Nephron (organoid): ENCODE results near the gene ADGB.

Experiments
- H3K27ac Mint-ChIP-seq, 3 experiments: 2 replicates each; pipeline ENCODE4 v1.8.0; 2020; ENCODE audit warnings: mixed read lengths in 3 of 3, mild to moderate bottlenecking in 2 of 3, moderate library complexity in 1 of 3
- H3K27me3 Mint-ChIP-seq: 2 replicates; pipeline ENCODE4 v1.8.0; 2021; ENCODE audit warnings: low read depth, mild to moderate bottlenecking, moderate library complexity, mixed read lengths
- H3K36me3 Mint-ChIP-seq: 2 replicates; pipeline ENCODE4 v1.8.0; 2020; ENCODE audit warnings: low read depth, mixed read lengths
- H3K4me1 Mint-ChIP-seq: 2 replicates; pipeline ENCODE4 v1.8.0; 2020; ENCODE audit warnings: mixed read lengths
- H3K4me3 Mint-ChIP-seq, 3 experiments: 2 replicates each; pipeline ENCODE4 v1.8.0; 2020; ENCODE audit warnings: mild to moderate bottlenecking in 3 of 3, mixed read lengths in 3 of 3, moderate library complexity in 2 of 3
- H3K9me3 Mint-ChIP-seq: 2 replicates; pipeline ENCODE4 v1.8.0; 2020; ENCODE audit warnings: mixed read lengths
- CTCF ChIP-seq, 3 experiments: fragments of 200-600 bp; sonication (generic); IDR thresholded peaks; one replicate each; pipeline ENCODE4 v1.5.0; 2021; ENCODE audit warnings: antibody characterized with exemption in 3 of 3; ENCODE audit not compliant: unreplicated experiment in 3 of 3

The ADGB gene

GRCh38 chr6:146719387-146719786 lies 120.6 kb downstream of the ADGB start:
- TF ChIP-seq CTCF (IDR thresholded peaks at IDR 0.05; ENCODE audit: unreplicated experiment in 3 of 3): no peak
- H3K4me3 Mint-ChIP-seq: no peak overlapping the region
- no peak overlapping the region for H3K27ac Mint-ChIP-seq
- H3K4me1 Mint-ChIP-seq: no peaks in the 10 kb centered on the region
- no peaks in the 10 kb centered on the region for H3K36me3 Mint-ChIP-seq
- no peaks in the 10 kb centered on the region for H3K9me3 Mint-ChIP-seq
- no peaks in the 10 kb centered on the region for H3K27me3 Mint-ChIP-seq

- no peaks in the 10 kb centered on the region for H3K36me3 Mint-ChIP-seq
- no peaks in the 10 kb centered on the region for H3K4me1 Mint-ChIP-seq
- no peak for TF ChIP-seq CTCF (IDR thresholded peaks at IDR 0.05; ENCODE audit: unreplicated experiment in 3 of 3)
- H3K9me3 Mint-ChIP-seq: no peaks in the 10 kb centered on the region
- H3K27ac Mint-ChIP-seq: no peak overlapping the region
- no peaks in the 10 kb centered on the region for H3K27me3 Mint-ChIP-seq
- no peak overlapping the region for H3K4me3 Mint-ChIP-seq
These were observed 140.9 kb downstream of the ADGB start for GRCh38 chr6:146739696-146740095.

GRCh38 chr6:146741609-146742008 lies 142.8 kb downstream of the ADGB start:
- no peaks in the 10 kb centered on the region for H3K4me1 Mint-ChIP-seq
- H3K27me3 Mint-ChIP-seq: no peaks in the 10 kb centered on the region
- no peak overlapping the region for H3K27ac Mint-ChIP-seq
- H3K4me3 Mint-ChIP-seq: no peak overlapping the region
- H3K9me3 Mint-ChIP-seq: no peaks in the 10 kb centered on the region
- no peaks in the 10 kb centered on the region for H3K36me3 Mint-ChIP-seq
- no peak for TF ChIP-seq CTCF (IDR thresholded peaks at IDR 0.05; ENCODE audit: unreplicated experiment in 3 of 3)

- TF ChIP-seq CTCF (IDR thresholded peaks at IDR 0.05; ENCODE audit: unreplicated experiment in 3 of 3): no peak
- H3K4me1 Mint-ChIP-seq: no peaks in the 10 kb centered on the region
- H3K27me3 Mint-ChIP-seq: no peaks in the 10 kb centered on the region
- no peak overlapping the region for H3K27ac Mint-ChIP-seq
- peaks cover 2% of the 10 kb centered on the region for H3K9me3 Mint-ChIP-seq
- H3K4me3 Mint-ChIP-seq: no peak overlapping the region
- H3K36me3 Mint-ChIP-seq: no peaks in the 10 kb centered on the region
These were observed 154.5 kb downstream of the ADGB start for GRCh38 chr6:146753306-146753705.

GRCh38 chr6:146767632-146768031 lies 168.9 kb downstream of the ADGB start:
- H3K4me3 Mint-ChIP-seq: no peak overlapping the region
- H3K27ac Mint-ChIP-seq: no peak overlapping the region
- H3K36me3 Mint-ChIP-seq: no peaks in the 10 kb centered on the region
- peaks cover 6% of the 10 kb centered on the region for H3K4me1 Mint-ChIP-seq
- no peaks in the 10 kb centered on the region for H3K9me3 Mint-ChIP-seq
- H3K27me3 Mint-ChIP-seq: no peaks in the 10 kb centered on the region
- no peak for TF ChIP-seq CTCF (IDR thresholded peaks at IDR 0.05; ENCODE audit: unreplicated experiment in 3 of 3)

- Mint-ChIP-seq H3K4me1 (peaks cover 6% of the 10 kb centered on the region), H3K27ac (no peak overlapping the region), H3K4me3 (no peak overlapping the region), H3K9me3 (no peaks in the 10 kb centered on the region), H3K27me3 (no peaks in the 10 kb centered on the region), H3K36me3 (no peaks in the 10 kb centered on the region)
- no peak for TF ChIP-seq CTCF (IDR thresholded peaks at IDR 0.05; ENCODE audit: unreplicated experiment in 3 of 3)
These were observed 169.9 kb downstream of the ADGB start for GRCh38 chr6:146768722-146769121.
